HPDE6-E6E7 (cell line): Measurements from ENCODE around the gene SP110.
"Not testable (repeated sequence)": the region's sequence is repeated elsewhere in the genome, so short reads cannot be mapped to it uniquely, and the experiment has no call there.

Source experiments
- DNase-seq: peaks from one replicate; pipeline ENCODE4 v3.0.0; 2011; ENCODE audit warnings: missing footprints; ENCODE audit errors: extremely low spot score

SP110 gene

DNA sequence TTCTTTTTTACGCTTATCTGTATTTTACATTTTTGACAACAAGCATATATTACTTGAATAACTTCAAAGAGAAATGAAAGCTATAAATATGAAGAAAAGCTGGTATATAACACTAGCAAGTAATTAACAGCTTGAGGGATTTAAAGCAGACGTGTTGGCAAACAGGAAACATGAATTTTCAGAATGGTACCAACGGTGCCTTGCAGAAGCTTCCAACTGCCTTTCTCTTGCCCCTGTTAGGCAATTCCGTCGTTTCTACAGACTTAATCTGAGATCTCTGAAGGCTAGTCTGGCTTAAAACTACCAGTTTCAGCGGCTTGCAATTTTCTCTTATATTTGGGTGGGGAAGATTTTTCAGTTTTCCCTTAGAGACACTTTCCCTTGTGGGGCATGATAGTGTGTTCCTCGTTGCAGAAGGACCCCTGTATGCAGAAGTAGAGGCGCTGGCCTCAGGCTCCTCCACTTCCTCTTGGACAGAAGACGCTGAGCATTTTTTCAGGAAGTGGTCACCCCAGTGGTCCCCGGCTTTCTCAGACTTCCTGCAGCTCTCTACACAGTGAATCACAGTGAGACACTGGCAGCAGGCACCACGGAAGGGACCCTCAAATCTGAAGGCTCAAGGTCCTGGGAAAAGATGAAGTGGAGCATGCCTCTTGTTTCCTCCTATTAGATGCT is 94.9 kb downstream of the SP110 start:
- no peak for DNase-seq

DNA sequence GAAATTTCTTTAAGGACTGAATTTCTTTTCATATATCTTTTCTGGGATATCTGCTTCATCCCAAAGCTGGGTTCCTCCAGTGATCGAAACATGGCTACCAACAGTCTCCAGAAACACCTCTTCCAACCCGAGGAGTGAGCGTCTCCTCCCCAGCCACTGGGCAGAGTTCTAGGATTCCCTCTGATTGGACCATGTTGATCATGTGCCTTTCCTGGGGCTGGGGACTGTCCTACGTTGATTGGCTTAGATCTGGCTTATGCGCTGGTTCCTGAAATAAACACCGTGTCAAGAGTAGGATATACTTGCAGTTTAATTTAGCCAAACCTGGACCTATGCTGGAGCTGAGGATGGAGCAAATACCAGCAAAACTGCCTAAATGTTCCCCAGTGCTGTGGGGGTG is 95.5 kb downstream of the SP110 start:
- no peak for DNase-seq

DNA sequence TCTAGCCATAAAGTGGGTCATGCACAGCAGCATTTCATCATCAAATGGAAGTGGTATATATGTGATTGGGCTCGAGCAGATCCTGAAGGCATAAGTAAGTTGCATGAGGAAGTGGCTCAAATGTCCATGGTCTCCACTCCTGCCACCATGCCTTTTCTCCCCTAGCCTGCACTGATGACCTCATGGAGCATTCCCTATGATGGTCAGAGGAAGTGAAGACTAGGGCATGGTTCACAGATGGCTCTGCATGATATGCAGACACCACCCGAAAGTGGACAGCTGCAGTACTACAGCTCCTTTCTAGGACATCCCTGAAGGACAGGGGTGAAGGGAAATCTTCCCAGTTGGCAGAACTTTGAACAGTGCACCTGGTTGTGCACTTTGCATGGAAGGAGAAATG is 99.4 kb downstream of the SP110 start:
- not testable (repeated sequence) for DNase-seq

DNA sequence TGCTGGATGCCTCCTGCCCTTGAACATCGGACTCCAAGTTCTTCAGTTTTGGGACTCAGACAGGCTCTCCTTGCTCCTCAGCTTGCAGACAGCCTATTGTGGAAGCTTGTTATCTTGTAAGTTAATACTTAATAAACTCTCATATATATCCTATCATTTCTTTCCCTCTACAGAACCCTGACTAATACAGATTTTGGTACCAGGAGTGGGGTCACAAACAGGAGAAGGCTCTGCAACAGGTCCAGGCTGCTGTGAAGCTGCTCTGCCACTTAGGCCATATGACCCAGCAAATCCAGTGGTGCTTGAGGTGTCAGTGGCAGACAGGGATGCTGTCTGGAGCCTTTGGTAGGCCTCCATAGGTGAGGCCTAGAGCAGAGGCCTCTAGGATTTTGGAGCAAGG is 100.0 kb downstream of the SP110 start:
- not testable (repeated sequence) for DNase-seq
